HEK293 (cell line): ENCODE data around the gene EDNRB.

Experiments
- CTCF ChIP-seq: fragments of 450-650 bp; formaldehyde crosslinking; IDR thresholded peaks from 2 replicates; pipeline ENCODE4 v1.5.1; 2016; ENCODE audit warnings: missing biosample characterization, missing genetic modification characterization
- FEZF1 ChIP-seq: fragments of 450-650 bp; formaldehyde crosslinking; IDR thresholded peaks from 2 replicates; pipeline ENCODE4 v1.5.1; 2016; ENCODE audit warnings: missing biosample characterization, missing genetic modification characterization
- HOXD13 ChIP-seq: sonication (generic); formaldehyde crosslinking; IDR thresholded peaks from 2 replicates; pipeline ENCODE4 v1.8.0; 2022; ENCODE audit warnings: missing genetic modification reagents, borderline replicate concordance
- PRDM10 ChIP-seq: fragments of 450-650 bp; formaldehyde crosslinking; IDR thresholded peaks from 2 replicates; pipeline ENCODE4 v1.5.1; 2016; ENCODE audit warnings: missing biosample characterization, missing genetic modification characterization
- SALL2 ChIP-seq: fragments of 450-650 bp; formaldehyde crosslinking; IDR thresholded peaks from 2 replicates; pipeline ENCODE4 v1.5.0; 2017; ENCODE audit warnings: missing biosample characterization, mild to moderate bottlenecking, missing genetic modification characterization, borderline replicate concordance
- ZNF610 ChIP-seq: fragments of 450-650 bp; formaldehyde crosslinking; IDR thresholded peaks from 2 replicates; pipeline ENCODE4 v1.5.1; 2016; ENCODE audit warnings: missing biosample characterization, missing genetic modification characterization, borderline replicate concordance
- ZNF768 ChIP-seq: fragments of 450-650 bp; formaldehyde crosslinking; IDR thresholded peaks from 2 replicates; pipeline ENCODE4 v1.5.1; 2018; ENCODE audit warnings: missing biosample characterization, mild to moderate bottlenecking, missing genetic modification characterization
- ZNF837 ChIP-seq: fragments of 450-650 bp; formaldehyde crosslinking; IDR thresholded peaks from 2 replicates; pipeline ENCODE4 v1.5.1; 2016; ENCODE audit warnings: missing biosample characterization, missing genetic modification characterization

- no peak for TF ChIP-seq CTCF
- no peak for TF ChIP-seq ZNF610
- no peak for TF ChIP-seq ZNF768 (tag by site-specific recombination)
- TF ChIP-seq ZNF837 (tag by site-specific recombination): no peak
- TF ChIP-seq FEZF1 (tag by site-specific recombination): no peak
- no peak for TF ChIP-seq HOXD13 (CRISPR knock-in tag)
- no peak for TF ChIP-seq SALL2 (tag by site-specific recombination)
- TF ChIP-seq PRDM10 (tag by site-specific recombination): no peak
Observed at GRCh38 chr13:77861741-77862140, 56.9 kb downstream of the EDNRB start.
